Smooth muscle cell (in vitro differentiated cells): ENCODE results near the gene BMP6. TPM values are rescaled to one million over a fixed set of nuclear protein-coding genes. Genes with fewer than 3 reads are reported as not detected.

Source experiments
- DNase-seq: peaks from one replicate; lab custom pipeline; 2025; ENCODE audit not compliant: unreplicated experiment; lab: John Stamatoyannopoulos, UW
- H2AFZ ChIP-seq: fragments of 200-600 bp; sonication (generic); 2 replicates; pipeline ENCODE4 v1.6.0; 2016; ENCODE audit warnings: antibody characterized with exemption, low read depth, mild to moderate bottlenecking
- H3F3A ChIP-seq: fragments of 200-600 bp; sonication (generic); 2 replicates; pipeline ENCODE4 v1.6.0; 2017; ENCODE audit warnings: antibody characterized with exemption, low read depth
- H3K27ac ChIP-seq: fragments of 200-600 bp; sonication (generic); 2 replicates; pipeline ENCODE4 v1.5.1; 2016; ENCODE audit warnings: low read depth, mild to moderate bottlenecking
- H3K27me3 ChIP-seq: fragments of 200-600 bp; sonication (generic); 2 replicates; pipeline ENCODE4 v1.6.1; 2016; ENCODE audit warnings: low read depth, mild to moderate bottlenecking
- H3K36me3 ChIP-seq: fragments of 200-600 bp; sonication (generic); 2 replicates; pipeline ENCODE4 v1.5.1; 2016; ENCODE audit warnings: low read depth
- H3K4me1 ChIP-seq: fragments of 200-600 bp; sonication (generic); 2 replicates; pipeline ENCODE4 v1.5.1; 2016; ENCODE audit warnings: low read depth
- H3K4me2 ChIP-seq: fragments of 200-600 bp; sonication (generic); 2 replicates; pipeline ENCODE4 v1.6.0; 2016; ENCODE audit warnings: mild to moderate bottlenecking
- H3K4me3 ChIP-seq: fragments of 200-600 bp; sonication (generic); 2 replicates; pipeline ENCODE4 v1.5.1; 2016; ENCODE audit warnings: mild to moderate bottlenecking
- H3K79me2 ChIP-seq: fragments of 200-600 bp; sonication (generic); 2 replicates; pipeline ENCODE4 v1.6.0; 2016; ENCODE audit warnings: low read depth, mild to moderate bottlenecking
- H3K9ac ChIP-seq: fragments of 200-600 bp; sonication (generic); 2 replicates; pipeline ENCODE4 v1.6.0; 2016; ENCODE audit warnings: low read depth
- H3K9me3 ChIP-seq: fragments of 200-600 bp; sonication (generic); replicated peaks from 2 replicates; pipeline ENCODE4 v1.5.1; 2016; ENCODE audit warnings: low read depth
- H4K20me1 ChIP-seq: fragments of 200-600 bp; sonication (generic); 2 replicates; pipeline ENCODE4 v1.6.0; 2016; ENCODE audit warnings: low read depth
- WGBS: methylation state at CpG from one replicate; pipeline ENCODE4 v1.1.7; 2016; ENCODE audit warnings: low lambda C conversion rate; 5-methylcytosine and 5-hydroxymethylcytosine counted together
- polyA plus RNA-seq: library from polyadenylated mRNA; unstranded; fragments of >200 nt; fragmentation: Nextera tagmentation; extraction: Ambion mirVana; gene quantifications from 2 replicates; pipeline ENCODE4 v1.2.1, GENCODE V29; 2016
- total RNA-seq: library from RNA; depleted of rRNA; stranded (reverse); fragments of >200 nt; gene quantifications from 2 replicates; pipeline ENCODE4 v1.2.3, GENCODE V29; 2014
- TF ChIP-seq, protein P1 (sequence below): fragments of 200-600 bp; sonication (generic); IDR thresholded peaks from 2 replicates; pipeline ENCODE4 v1.5.1; 2017; ENCODE audit warnings: borderline replicate concordance, mild to moderate bottlenecking, antibody characterized with exemption; ENCODE audit not compliant: insufficient read depth, poor library complexity, severe bottlenecking

Gene BMP6
- total and polyA plus RNA-seq, 2 experiments from 2014 or later, result 14.5 to 17.0 TPM

- Histone ChIP-seq H3K27ac (no peak overlapping the region), H3K9ac (no peak overlapping the region), H4K20me1 (peaks cover 5% of the 10 kb centered on the region), H3K9me3 (no peaks in the 10 kb centered on the region), H3K27me3 (no peaks in the 10 kb centered on the region), H3K36me3 (peaks cover 20% of the 10 kb centered on the region), H2AFZ (no peak overlapping the region), H3K79me2 (no peaks in the 10 kb centered on the region), H3K4me2 (no peak overlapping the region), H3K4me1 (no peaks in the 10 kb centered on the region), H3F3A (peaks cover 16% of the 10 kb centered on the region), H3K4me3 (no peak overlapping the region)
- 100% methylated on average over 2 of the region's 2 CpGs for WGBS
- DNase-seq, result no peak
- TF ChIP-seq, protein P1, sequence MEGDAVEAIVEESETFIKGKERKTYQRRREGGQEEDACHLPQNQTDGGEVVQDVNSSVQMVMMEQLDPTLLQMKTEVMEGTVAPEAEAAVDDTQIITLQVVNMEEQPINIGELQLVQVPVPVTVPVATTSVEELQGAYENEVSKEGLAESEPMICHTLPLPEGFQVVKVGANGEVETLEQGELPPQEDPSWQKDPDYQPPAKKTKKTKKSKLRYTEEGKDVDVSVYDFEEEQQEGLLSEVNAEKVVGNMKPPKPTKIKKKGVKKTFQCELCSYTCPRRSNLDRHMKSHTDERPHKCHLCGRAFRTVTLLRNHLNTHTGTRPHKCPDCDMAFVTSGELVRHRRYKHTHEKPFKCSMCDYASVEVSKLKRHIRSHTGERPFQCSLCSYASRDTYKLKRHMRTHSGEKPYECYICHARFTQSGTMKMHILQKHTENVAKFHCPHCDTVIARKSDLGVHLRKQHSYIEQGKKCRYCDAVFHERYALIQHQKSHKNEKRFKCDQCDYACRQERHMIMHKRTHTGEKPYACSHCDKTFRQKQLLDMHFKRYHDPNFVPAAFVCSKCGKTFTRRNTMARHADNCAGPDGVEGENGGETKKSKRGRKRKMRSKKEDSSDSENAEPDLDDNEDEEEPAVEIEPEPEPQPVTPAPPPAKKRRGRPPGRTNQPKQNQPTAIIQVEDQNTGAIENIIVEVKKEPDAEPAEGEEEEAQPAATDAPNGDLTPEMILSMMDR, result no peak
These were observed 153.1 kb downstream of the BMP6 start for GRCh38 chr6:7879043-7879442.

GRCh38 chr6:7879579-7879978 lies 153.7 kb downstream of the BMP6 start:
- Histone ChIP-seq H3K9ac (no peak overlapping the region), H4K20me1 (peaks cover 5% of the 10 kb centered on the region), H3K79me2 (no peaks in the 10 kb centered on the region), H3K4me3 (no peak overlapping the region), H3K36me3 (peaks cover 20% of the 10 kb centered on the region), H2AFZ (no peak overlapping the region), H3K4me2 (no peak overlapping the region), H3F3A (peaks cover 16% of the 10 kb centered on the region), H3K9me3 (no peaks in the 10 kb centered on the region), H3K4me1 (no peaks in the 10 kb centered on the region), H3K27me3 (no peaks in the 10 kb centered on the region), H3K27ac (no peak overlapping the region)
- TF ChIP-seq, protein P1, result no peak
- DNase-seq, result no peak
- 96% methylated on average over 6 of the region's 6 CpGs for WGBS

- H3K4me1 ChIP-seq, result no peaks in the 10 kb centered on the region
- DNase-seq, result no peak
- no peak overlapping the region for H3K27ac ChIP-seq
- no peaks in the 10 kb centered on the region for H3K27me3 ChIP-seq
- no peak overlapping the region for H3K9ac ChIP-seq
- H4K20me1 ChIP-seq, result peaks cover 5% of the 10 kb centered on the region
- TF ChIP-seq, protein P1, result no peak
- no peaks in the 10 kb centered on the region for H3K79me2 ChIP-seq
- 94% methylated on average over 13 of the region's 13 CpGs for WGBS
- H3K36me3 ChIP-seq, result peaks cover 23% of the 10 kb centered on the region
- no peak overlapping the region for H2AFZ ChIP-seq
- H3K9me3 ChIP-seq, result no peaks in the 10 kb centered on the region
- no peak overlapping the region for H3K4me2 ChIP-seq
- no peak overlapping the region for H3K4me3 ChIP-seq
- H3F3A ChIP-seq, result peaks cover 16% of the 10 kb centered on the region
These were observed 154.2 kb downstream of the BMP6 start for GRCh38 chr6:7879980-7880717.

DNA sequence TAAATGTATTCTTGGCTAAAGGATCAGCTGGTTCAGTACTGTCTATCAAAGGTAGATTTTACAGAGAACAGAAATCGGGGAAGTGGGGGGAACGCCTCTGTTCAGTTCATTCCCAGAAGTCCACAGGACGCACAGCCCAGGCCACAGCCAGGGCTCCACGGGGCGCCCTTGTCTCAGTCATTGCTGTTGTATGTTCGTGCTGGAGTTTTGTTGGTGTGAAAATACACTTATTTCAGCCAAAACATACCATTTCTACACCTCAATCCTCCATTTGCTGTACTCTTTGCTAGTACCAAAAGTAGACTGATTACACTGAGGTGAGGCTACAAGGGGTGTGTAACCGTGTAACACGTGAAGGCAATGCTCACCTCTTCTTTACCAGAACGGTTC lies 154.8 kb downstream of the BMP6 start:
- 99% methylated on average over 9 of the region's 9 CpGs for WGBS
- TF ChIP-seq, protein P1, result no peak

More for the DNA sequence above, 154.8 kb downstream of the BMP6 start:
- H4K20me1 ChIP-seq, result peaks cover 5% of the 10 kb centered on the region
- peaks cover 24% of the 10 kb centered on the region for H3K36me3 ChIP-seq
- no peak overlapping the region for H3K9ac ChIP-seq
- peaks cover 16% of the 10 kb centered on the region for H3F3A ChIP-seq
- H2AFZ ChIP-seq, result no peak overlapping the region
- H3K9me3 ChIP-seq, result no peaks in the 10 kb centered on the region
- H3K4me3 ChIP-seq, result no peak overlapping the region
- no peaks in the 10 kb centered on the region for H3K4me1 ChIP-seq
- no peak for DNase-seq
- no peaks in the 10 kb centered on the region for H3K27me3 ChIP-seq
- no peak overlapping the region for H3K4me2 ChIP-seq
- H3K27ac ChIP-seq, result no peak overlapping the region
- H3K79me2 ChIP-seq, result no peaks in the 10 kb centered on the region
